Measurements from ENCODE around the gene MESP1.

MESP1 gene

DNA sequence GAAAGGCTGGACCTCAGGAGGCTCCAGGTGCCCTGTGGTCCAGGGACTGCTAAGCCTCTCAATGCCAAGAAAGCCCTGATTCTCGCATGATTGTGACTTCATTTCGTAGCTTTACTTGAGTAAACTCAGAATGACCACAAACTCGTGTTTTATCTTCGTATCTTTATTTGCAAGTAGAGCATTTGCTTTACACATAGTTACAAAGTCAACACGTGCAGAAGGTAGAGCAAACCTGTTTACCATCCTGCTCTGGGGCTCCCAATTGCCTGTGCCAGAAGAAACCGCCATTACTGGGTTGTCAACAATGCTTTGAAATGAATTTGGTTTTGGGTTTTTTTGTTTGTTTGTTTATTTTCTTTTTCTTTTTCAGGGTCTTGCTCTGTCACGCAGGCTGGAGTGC, 5.8 kb upstream of the MESP1 start:
- no peak overlapping the region for H3K27ac ChIP-seq (ENCODE audit: low read length)
- H3K27me3 ChIP-seq (ENCODE audit: control insufficient read depth in 1 of 2, insufficient read depth in 2 of 2, low read length in 2 of 2) = no peaks in the 10 kb centered on the region
- H3K9ac ChIP-seq (ENCODE audit: low read length in 2 of 2) = no peak overlapping the region
- H3K36me3 ChIP-seq (ENCODE audit: control insufficient read depth in 2 of 2, insufficient read depth in 2 of 2, low read length in 2 of 2) = no peaks in the 10 kb centered on the region
- no peak overlapping the region for H3K4me3 ChIP-seq (ENCODE audit: low read length in 2 of 2)
- no peaks in the 10 kb centered on the region for H3K9me3 ChIP-seq (ENCODE audit: control insufficient read depth in 2 of 2, low read length in 2 of 2)
- peaks cover 11% of the 10 kb centered on the region for H3K4me1 ChIP-seq (ENCODE audit: control insufficient read depth, insufficient read depth, low read length)

DNA sequence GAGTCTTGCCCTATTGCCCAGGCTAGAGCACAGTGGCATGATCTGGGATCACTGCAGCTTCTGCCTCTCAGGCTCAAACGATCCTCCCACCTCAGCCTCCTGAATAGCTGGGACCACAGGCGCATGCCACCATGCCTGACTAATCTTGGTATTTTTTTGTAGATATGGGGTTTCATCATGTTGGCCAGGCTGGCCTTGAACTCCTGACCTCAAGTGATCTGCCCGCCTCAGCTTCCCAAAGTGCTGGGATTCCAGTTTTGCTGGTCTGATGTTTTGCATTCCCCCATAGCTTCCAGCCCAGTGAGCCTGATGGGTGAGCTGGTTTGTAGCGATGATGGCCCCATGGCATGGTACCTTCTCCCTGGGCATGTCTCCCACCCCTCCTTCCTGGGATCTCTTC, 4.7 kb upstream of the MESP1 start:
- Histone ChIP-seq H3K9ac (ENCODE audit: low read length in 2 of 2) (no peak overlapping the region), H3K4me1 (ENCODE audit: control insufficient read depth, insufficient read depth, low read length) (peaks cover 9% of the 10 kb centered on the region), H3K27ac (ENCODE audit: low read length) (no peak overlapping the region), H3K27me3 (ENCODE audit: control insufficient read depth in 1 of 2, insufficient read depth in 2 of 2, low read length in 2 of 2) (no peaks in the 10 kb centered on the region), H3K4me3 (ENCODE audit: low read length in 2 of 2) (no peak overlapping the region), H3K9me3 (ENCODE audit: control insufficient read depth in 2 of 2, low read length in 2 of 2) (no peaks in the 10 kb centered on the region), H3K36me3 (ENCODE audit: control insufficient read depth in 2 of 2, insufficient read depth in 2 of 2, low read length in 2 of 2) (no peaks in the 10 kb centered on the region)

DNA sequence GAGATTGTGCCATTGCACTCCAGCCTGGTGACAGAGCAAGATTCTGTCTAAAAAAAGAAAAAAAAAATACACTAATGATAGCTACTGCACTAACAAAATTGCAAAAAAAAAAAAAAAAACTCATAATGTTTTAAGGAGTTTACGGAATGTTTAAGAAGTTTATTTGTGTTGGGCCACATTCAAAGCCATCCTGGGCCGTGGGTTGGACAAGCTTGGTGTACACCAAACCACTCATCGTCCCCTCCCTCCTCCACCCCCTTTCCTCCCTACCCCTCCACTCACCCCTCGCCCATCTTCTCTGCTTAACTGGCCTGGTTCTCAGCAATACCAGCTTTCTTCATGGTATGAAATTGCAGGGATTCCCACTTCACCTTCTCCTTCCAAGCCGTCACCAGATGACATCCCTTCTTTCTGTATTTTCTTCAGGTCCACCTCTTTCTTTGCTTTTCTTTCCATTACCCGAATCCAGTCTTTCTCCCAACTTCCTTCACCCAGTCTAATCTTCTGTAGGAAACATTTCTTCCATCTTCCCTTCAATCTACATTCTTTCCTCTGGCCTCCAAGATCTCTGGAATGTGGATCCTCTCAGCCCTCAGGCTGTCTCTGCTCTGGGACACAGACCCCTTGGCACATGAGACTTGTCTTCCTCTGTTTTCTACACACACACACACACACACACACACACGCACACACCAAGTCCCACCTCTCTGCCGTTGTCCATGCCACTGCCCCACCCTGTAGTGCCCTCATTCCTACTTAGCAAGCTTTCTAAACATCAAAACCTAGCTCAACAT, 3.5 kb upstream of the MESP1 start:
- Histone ChIP-seq H3K4me3 (ENCODE audit: low read length in 2 of 2) (no peak overlapping the region), H3K4me1 (ENCODE audit: control insufficient read depth, insufficient read depth, low read length) (peaks cover 16% of the 10 kb centered on the region), H3K27me3 (ENCODE audit: control insufficient read depth in 1 of 2, insufficient read depth in 2 of 2, low read length in 2 of 2) (peaks cover 0 to 4% of the 10 kb centered on the region in 2 donors), H3K9ac (ENCODE audit: low read length in 2 of 2) (no peak overlapping the region), H3K9me3 (ENCODE audit: control insufficient read depth in 2 of 2, low read length in 2 of 2) (no peaks in the 10 kb centered on the region), H3K27ac (ENCODE audit: low read length) (no peak overlapping the region), H3K36me3 (ENCODE audit: control insufficient read depth in 2 of 2, insufficient read depth in 2 of 2, low read length in 2 of 2) (no peaks in the 10 kb centered on the region)

DNA sequence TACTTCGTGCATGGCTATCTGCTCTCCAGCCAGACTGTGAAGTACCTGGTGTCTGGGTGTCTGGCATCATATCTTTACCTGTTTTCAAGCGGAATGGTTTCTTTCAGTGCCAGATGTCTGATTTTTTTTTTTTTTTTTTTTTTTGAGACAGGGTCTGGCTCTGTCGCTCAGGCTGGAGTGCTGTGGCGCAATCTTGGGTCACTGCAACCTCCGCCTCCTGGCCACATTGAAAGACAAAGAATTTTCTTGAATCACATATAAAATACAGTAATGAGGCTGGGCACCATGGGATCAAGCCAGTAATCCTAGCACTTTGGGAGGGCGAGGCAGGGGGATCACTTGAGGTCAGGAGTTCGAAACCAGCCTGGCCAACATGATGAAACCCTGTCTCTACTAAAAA, 2.8 kb upstream of the MESP1 start:
- peaks cover 0 to 4% of the 10 kb centered on the region in 2 donors for H3K27me3 ChIP-seq (ENCODE audit: control insufficient read depth in 1 of 2, insufficient read depth in 2 of 2, low read length in 2 of 2)
- H3K9me3 ChIP-seq (ENCODE audit: control insufficient read depth in 2 of 2, low read length in 2 of 2) = no peaks in the 10 kb centered on the region
- H3K4me3 ChIP-seq (ENCODE audit: low read length in 2 of 2) = no peak overlapping the region

DNA sequence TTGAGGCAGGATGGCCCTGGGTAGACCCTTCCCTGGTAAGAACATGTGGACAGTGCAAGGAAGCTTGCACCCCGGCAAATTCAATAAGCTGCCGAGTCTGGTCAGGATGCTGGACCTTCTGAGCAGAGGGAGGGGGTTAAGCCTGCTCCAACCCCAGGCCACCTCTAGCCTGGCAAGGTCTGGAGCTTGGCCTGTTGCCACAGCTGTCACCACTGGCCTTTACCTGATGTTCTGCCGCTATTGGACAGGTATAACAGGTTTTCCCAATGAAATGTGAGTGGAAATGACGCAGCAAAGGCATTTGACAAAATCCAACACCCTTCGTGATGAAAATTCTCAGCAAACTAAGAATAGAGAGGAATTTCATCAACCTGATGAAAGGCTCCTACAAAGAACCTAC, 699 bp upstream of the MESP1 start:
- Histone ChIP-seq H3K4me1 (ENCODE audit: control insufficient read depth, insufficient read depth, low read length) (peaks cover 16% of the 10 kb centered on the region), H3K36me3 (ENCODE audit: control insufficient read depth in 2 of 2, insufficient read depth in 2 of 2, low read length in 2 of 2) (no peaks in the 10 kb centered on the region), H3K27ac (ENCODE audit: low read length) (no peak overlapping the region), H3K9me3 (ENCODE audit: control insufficient read depth in 2 of 2, low read length in 2 of 2) (no peaks in the 10 kb centered on the region), H3K9ac (ENCODE audit: low read length in 2 of 2) (no peak overlapping the region), H3K4me3 (ENCODE audit: low read length in 2 of 2) (no peak overlapping the region), H3K27me3 (ENCODE audit: control insufficient read depth in 1 of 2, insufficient read depth in 2 of 2, low read length in 2 of 2) (peaks cover 0 to 4% of the 10 kb centered on the region in 2 donors)

More for the DNA sequence above, 2.8 kb upstream of the MESP1 start:
- H3K9ac ChIP-seq (ENCODE audit: low read length in 2 of 2) = no peak overlapping the region
- H3K27ac ChIP-seq (ENCODE audit: low read length) = no peak overlapping the region
- peaks cover 16% of the 10 kb centered on the region for H3K4me1 ChIP-seq (ENCODE audit: control insufficient read depth, insufficient read depth, low read length)
- H3K36me3 ChIP-seq (ENCODE audit: control insufficient read depth in 2 of 2, insufficient read depth in 2 of 2, low read length in 2 of 2) = no peaks in the 10 kb centered on the region

GRCh38 chr15:89749951-89750559, 994 bp downstream of the MESP1 start:
- Histone ChIP-seq H3K27ac (ENCODE audit: low read length) (no peak overlapping the region), H3K27me3 (ENCODE audit: control insufficient read depth in 1 of 2, insufficient read depth in 2 of 2, low read length in 2 of 2) (peaks cover 4% of the 10 kb centered on the region in 2 donors), H3K9me3 (ENCODE audit: control insufficient read depth in 2 of 2, low read length in 2 of 2) (no peaks in the 10 kb centered on the region), H3K4me3 (ENCODE audit: low read length in 2 of 2) (peak overlapping the region; percentile 67 to 73), H3K36me3 (ENCODE audit: control insufficient read depth in 2 of 2, insufficient read depth in 2 of 2, low read length in 2 of 2) (no peaks in the 10 kb centered on the region), H3K4me1 (ENCODE audit: control insufficient read depth, insufficient read depth, low read length) (peaks cover 16% of the 10 kb centered on the region), H3K9ac (ENCODE audit: low read length in 2 of 2) (peak overlapping the region; percentile 47 to 61)

GRCh38 chr15:89749526-89749925, 1.5 kb downstream of the MESP1 start:
- Histone ChIP-seq H3K36me3 (ENCODE audit: control insufficient read depth in 2 of 2, insufficient read depth in 2 of 2, low read length in 2 of 2) (no peaks in the 10 kb centered on the region), H3K9ac (ENCODE audit: low read length in 2 of 2) (peak overlapping the region; percentile 47 to 61), H3K4me3 (ENCODE audit: low read length in 2 of 2) (peak overlapping the region; percentile 67 to 73), H3K27ac (ENCODE audit: low read length) (no peak overlapping the region), H3K9me3 (ENCODE audit: control insufficient read depth in 2 of 2, low read length in 2 of 2) (no peaks in the 10 kb centered on the region), H3K4me1 (ENCODE audit: control insufficient read depth, insufficient read depth, low read length) (peaks cover 16% of the 10 kb centered on the region), H3K27me3 (ENCODE audit: control insufficient read depth in 1 of 2, insufficient read depth in 2 of 2, low read length in 2 of 2) (peaks cover 4 to 5% of the 10 kb centered on the region in 2 donors)

DNA sequence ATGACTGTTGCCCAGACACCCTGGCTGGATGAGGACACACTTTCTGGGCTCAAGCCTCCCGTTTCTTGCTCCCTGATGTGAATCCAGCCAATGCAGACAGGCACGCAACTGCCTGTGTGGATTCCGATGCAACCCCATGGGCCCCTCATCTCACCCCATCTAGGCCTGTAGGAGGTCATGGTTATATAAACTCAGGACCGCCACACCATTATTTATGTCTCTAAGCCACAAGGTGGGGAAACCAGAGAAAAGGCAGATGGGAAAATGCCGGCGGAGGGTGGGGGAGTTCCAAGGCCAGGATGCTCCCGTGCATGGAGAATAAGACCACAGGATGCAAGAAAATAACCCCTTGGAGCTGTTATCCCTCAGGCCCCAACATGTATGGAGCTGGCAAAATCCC, 2.0 kb downstream of the MESP1 start:
- Histone ChIP-seq H3K27ac (ENCODE audit: low read length) (no peak overlapping the region), H3K27me3 (ENCODE audit: control insufficient read depth in 1 of 2, insufficient read depth in 2 of 2, low read length in 2 of 2) (peaks cover 4 to 5% of the 10 kb centered on the region in 2 donors), H3K4me1 (ENCODE audit: control insufficient read depth, insufficient read depth, low read length) (peaks cover 16% of the 10 kb centered on the region), H3K36me3 (ENCODE audit: control insufficient read depth in 2 of 2, insufficient read depth in 2 of 2, low read length in 2 of 2) (no peaks in the 10 kb centered on the region), H3K4me3 (ENCODE audit: low read length in 2 of 2) (no peak overlapping the region), H3K9ac (ENCODE audit: low read length in 2 of 2) (no peak overlapping the region), H3K9me3 (ENCODE audit: control insufficient read depth in 2 of 2, low read length in 2 of 2) (no peaks in the 10 kb centered on the region)

GRCh38 chr15:89747708-89748682, 3.1 kb downstream of the MESP1 start:
- Histone ChIP-seq H3K9ac (ENCODE audit: low read length in 2 of 2) (no peak overlapping the region), H3K4me3 (ENCODE audit: low read length in 2 of 2) (no peak overlapping the region), H3K9me3 (ENCODE audit: control insufficient read depth in 2 of 2, low read length in 2 of 2) (no peaks in the 10 kb centered on the region), H3K36me3 (ENCODE audit: control insufficient read depth in 2 of 2, insufficient read depth in 2 of 2, low read length in 2 of 2) (no peaks in the 10 kb centered on the region), H3K27me3 (ENCODE audit: control insufficient read depth in 1 of 2, insufficient read depth in 2 of 2, low read length in 2 of 2) (peaks cover 4 to 5% of the 10 kb centered on the region in 2 donors), H3K4me1 (ENCODE audit: control insufficient read depth, insufficient read depth, low read length) (peaks cover 16% of the 10 kb centered on the region), H3K27ac (ENCODE audit: low read length) (no peak overlapping the region)

GRCh38 chr15:89746386-89746780, 4.7 kb downstream of the MESP1 start:
- H3K4me1 ChIP-seq (ENCODE audit: control insufficient read depth, insufficient read depth, low read length) = peaks cover 14% of the 10 kb centered on the region
- H3K27me3 ChIP-seq (ENCODE audit: control insufficient read depth in 1 of 2, insufficient read depth in 2 of 2, low read length in 2 of 2) = peaks cover 4 to 5% of the 10 kb centered on the region in 2 donors
- no peak overlapping the region for H3K27ac ChIP-seq (ENCODE audit: low read length)
- no peak overlapping the region for H3K9ac ChIP-seq (ENCODE audit: low read length in 2 of 2)
- H3K9me3 ChIP-seq (ENCODE audit: control insufficient read depth in 2 of 2, low read length in 2 of 2) = no peaks in the 10 kb centered on the region
- H3K36me3 ChIP-seq (ENCODE audit: control insufficient read depth in 2 of 2, insufficient read depth in 2 of 2, low read length in 2 of 2) = no peaks in the 10 kb centered on the region
- no peak overlapping the region for H3K4me3 ChIP-seq (ENCODE audit: low read length in 2 of 2)

Data from stomach smooth muscle (tissue), 2 donors.